Heart left ventricle (tissue), 13 donors: ENCODE results near the gene SLC39A9.

Experiments
- CTCF ChIP-seq, 12 donors: fragments of 200-600 bp; sonication (generic) in 4 of 12; IDR thresholded peaks; one replicate each; pipeline versions ENCODE4 v1.5.0 to v1.8.0; 2018 to 2022; ENCODE audit warnings: antibody characterized with exemption in 12 of 12, mild to moderate bottlenecking in 5 of 12
- POLR2A ChIP-seq, 2 donors: fragments of 450-650 bp; IDR thresholded peaks; one replicate each; pipeline ENCODE4 v1.6.1; 2017; ENCODE audit warnings: antibody characterized with exemption in 2 of 2, mild to moderate bottlenecking in 2 of 2, moderate library complexity in 2 of 2
- donor health status: ischemic (EF 13 %, LVEDD 7.1; RV severe dilation, severe dysfunction).
- donor health status: DM: no; HTN: yes; CAD: no.
- donor health status: DM: no; HTN: no; CAD: no.
- donor health status: ischemic (EF 25% LVEDD 6.9; RV normal size, moderate dysfunction).
- donor health status: ischemic (EF 25% LVEDD 5.7; RV mildly dilated, moderate dysfunction).
- donor health status: ischemic (EF 35%, LVEDD 5.7; RV mildly dilated, moderate dysfunction).
- donor health status: nonischemic (EF 11% LVEDD 7.7; RV severe dilation, severe dysfunction).
- donor health status: DM: yes; HTN: yes; CAD: no.
- donor health status: PGD.
- donor health status: ischemic (EF 29% LVEDD 5.4; RV normal size, mild dysfunction).
- donor health status: nonischemic (EF 23%, LVEDD 6.1; RV moderate dilation, normal function).

- TF ChIP-seq CTCF (IDR thresholded peaks at IDR 0.05) (no peak), POLR2A (IDR thresholded peaks at IDR 0.05) (no peak)
These were observed 6.0 kb downstream of the SLC39A9 start for GRCh38 chr14:69404478-69404877.
